Panc1 (cell line): ENCODE measurements around the gene FOXF2. TPM values are rescaled to one million over a fixed set of nuclear protein-coding genes. Genes with fewer than 3 reads are reported as not detected.

Experiments
- ATAC-seq: fragments of 200-7000 bp; cut with Tn5 transposase; 2 replicates; pipeline ENCODE4 v1.9.1; 2020; ENCODE audit warnings: mild to moderate bottlenecking, moderate library complexity
- BruUV-seq: library from RNA; stranded (reverse); fragments of 400-500 nt; replicated peaks from 2 replicates; lab custom pipeline; 2021; lab: Mats Ljungman, UMichigan
- CTCF ChIA-PET: fragments of 300-600 bp; sonication (Branson Sonifier 250); formaldehyde crosslinking; loops from one replicate; lab custom pipeline; 2022; ENCODE audit warnings: antibody characterized with exemption; lab: Charles Lee
- POLR2A ChIA-PET: fragments of 300-600 bp; sonication (Branson Sonifier 250); formaldehyde crosslinking; loops from one replicate; lab custom pipeline; 2022; ENCODE audit warnings: antibody characterized with exemption; lab: Charles Lee
- DNase-seq: peaks from one replicate; pipeline ENCODE4 v3.0.0-alpha.2; 2010; ENCODE audit warnings: low read depth, low spot score
- H3K27ac ChIP-seq: 2 replicates; pipeline ENCODE4 v1.5.1; 2011; ENCODE audit warnings: mild to moderate bottlenecking, low read length, inconsistent platforms
- H3K27me3 ChIP-seq: fragments of 200-500 bp; sonication (Bioruptor generic); 2 replicates; pipeline ENCODE4 v1.6.0; 2014; ENCODE audit warnings: low read length, inconsistent platforms; ENCODE audit not compliant: control insufficient read depth, insufficient read depth
- H3K36me3 ChIP-seq: fragments of 200-500 bp; sonication (Bioruptor generic); 2 replicates; pipeline ENCODE4 v1.5.1; 2014; ENCODE audit warnings: inconsistent platforms, mild to moderate bottlenecking, low read length, moderate library complexity; ENCODE audit not compliant: control insufficient read depth, insufficient read depth
- H3K4me1 ChIP-seq: 2 replicates; pipeline ENCODE4 v1.5.1; 2011; ENCODE audit warnings: inconsistent platforms, mild to moderate bottlenecking, low read length, moderate library complexity; ENCODE audit not compliant: control insufficient read depth, insufficient read depth
- H3K4me3 ChIP-seq, 2 experiments: 2 replicates each; pipeline ENCODE4 v1.5.1; 2011 to 2012; ENCODE audit warnings: low read depth in 2 of 2, low read length in 2 of 2, mild to moderate bottlenecking in 2 of 2, inconsistent platforms in 1 of 2, moderate library complexity in 1 of 2
- H3K9me3 ChIP-seq: fragments of 200-500 bp; sonication (Bioruptor generic); 2 replicates; pipeline ENCODE4 v1.5.1; 2014; ENCODE audit warnings: low read depth, mild to moderate bottlenecking, inconsistent platforms, low read length, moderate library complexity; ENCODE audit not compliant: control insufficient read depth, insufficient read depth
- CTCF ChIP-seq: fragments of 450-650 bp; IDR thresholded peaks from 2 replicates; pipeline ENCODE4 v1.5.1; 2017; ENCODE audit warnings: mild to moderate bottlenecking
- POLR2AphosphoS5 ChIP-seq: IDR thresholded peaks from 2 replicates; pipeline ENCODE4 v1.6.1; 2012; ENCODE audit warnings: mild to moderate bottlenecking, low read depth, low read length, moderate library complexity
- REST ChIP-seq, 2 experiments: IDR thresholded peaks; 2 replicates each; pipeline ENCODE4 v1.6.1; 2011 to 2012; ENCODE audit warnings: low read depth in 2 of 2, control low read depth in 1 of 2, low read length in 1 of 2, mild to moderate bottlenecking in 1 of 2, moderate library complexity in 1 of 2; ENCODE audit not compliant: insufficient read depth in 1 of 2
- TCF7L2 ChIP-seq: IDR thresholded peaks from 2 replicates; pipeline ENCODE4 v1.6.1; 2011; ENCODE audit warnings: mild to moderate bottlenecking, low read depth, low read length, inconsistent platforms
- in situ Hi-C: cut with HindIII; loops from 2 replicates; pipeline ENCODE4 v1.10.0; 2016; ENCODE audit warnings: low sequenced_read_pairs, low pct_unique_long_range_greater_than_20kb
- intact Hi-C: fragments of 100-400 bp; cut with micrococcal nuclease; formaldehyde crosslinking; loops from one replicate; pipeline ENCODE4 v1.10.0; 2022; ENCODE audit not compliant: unreplicated experiment
- total RNA-seq: library from RNA; stranded (reverse); gene quantifications from one replicate; pipeline ENCODE4 v1.2.1, GENCODE V29; 2021; ENCODE audit not compliant: unreplicated experiment

FOXF2 gene
- total RNA-seq, 1 experiment from 2014 or later: 12.7 TPM

DNA sequence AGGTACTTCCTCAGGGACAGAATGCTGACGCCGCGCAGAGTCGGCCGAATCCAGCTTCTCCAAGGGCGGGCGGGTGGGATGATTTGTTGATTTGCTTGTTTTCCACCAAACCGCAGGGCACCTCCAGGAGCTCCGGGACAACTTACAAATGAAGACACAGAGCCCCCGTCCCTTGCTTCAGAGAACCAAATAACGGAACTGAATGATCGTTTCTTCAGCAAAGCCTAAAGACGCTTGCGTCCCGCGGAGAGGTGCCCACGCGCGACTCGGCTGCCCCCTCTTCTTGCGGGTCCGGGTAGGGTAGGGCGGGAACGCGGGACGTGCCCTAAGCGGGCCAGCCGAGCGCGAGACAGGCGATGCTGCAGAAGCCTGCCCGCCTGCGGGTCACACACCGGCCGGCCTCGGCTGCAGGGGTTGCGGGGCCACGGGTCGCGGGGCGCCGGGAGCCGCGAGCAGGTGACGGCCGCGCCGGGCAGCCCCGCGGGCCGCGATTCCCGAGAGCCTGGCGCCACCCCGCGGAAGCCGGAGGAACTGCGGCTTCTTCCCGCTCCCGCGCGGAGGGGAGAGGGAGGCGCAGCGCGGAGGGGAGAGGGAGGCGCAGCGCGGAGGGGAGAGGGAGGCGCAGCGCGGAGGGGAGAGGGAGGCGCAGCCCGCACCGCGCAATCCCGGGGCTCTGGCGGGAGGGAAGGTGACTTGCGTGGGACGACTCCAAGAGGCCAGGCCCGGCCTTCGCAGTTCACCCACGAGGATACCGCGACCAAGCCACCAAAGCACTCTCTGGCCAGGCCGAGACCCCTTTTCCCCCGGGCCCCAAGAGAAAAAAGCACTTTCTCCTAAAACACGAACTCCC, 7.7 kb upstream of the FOXF2 start:
- peaks cover 10% of the 10 kb centered on the region for H3K4me1 ChIP-seq
- no peak overlapping the region for H3K27ac ChIP-seq
- CTCF ChIA-PET: interaction anchor here (0.7 to 1.5 kb wide), 8 partner anchors 17 to 585 kb away, joined by 3 to 16 read pairs (median 4); no protein-coding TSS in a partner anchor
- intact Hi-C loops (loop anchor here (5.0 kb wide), 1 partner anchor 584 kb away; no protein-coding TSS in a partner anchor), in situ Hi-C loops (no loop called here)
- BruUV-seq: no TSS peak
- H3K27me3 ChIP-seq: no peaks in the 10 kb centered on the region
- peak overlapping the region; percentile 46 to 49 for H3K4me3 ChIP-seq
- DNase-seq (no peak), ATAC-seq (peak; percentile 95)
- peak; percentile 97 for TF ChIP-seq CTCF
- TF ChIP-seq POLR2AphosphoS5: no peak
- POLR2A ChIA-PET: no interaction called here
- no peaks in the 10 kb centered on the region for H3K36me3 ChIP-seq
- H3K9me3 ChIP-seq: no peaks in the 10 kb centered on the region

- Histone ChIP-seq H3K9me3 (no peaks in the 10 kb centered on the region), H3K4me3 (peak overlapping the region; percentile 46 to 49; a peak in 2 of 4 replicates), H3K27ac (no peak overlapping the region), H3K36me3 (no peaks in the 10 kb centered on the region), H3K27me3 (no peaks in the 10 kb centered on the region), H3K4me1 (peaks cover 10% of the 10 kb centered on the region)
- ATAC-seq: peak; percentile 27; the same call in 1 of the 2 replicates
- no peak for DNase-seq
- in situ Hi-C loops: no loop called here
- intact Hi-C loops: loop anchor here (5.0 kb wide), 1 partner anchor 585 kb away; no protein-coding TSS in a partner anchor
- TF ChIP-seq REST (IDR thresholded peaks at IDR 0.05; ENCODE audit: insufficient read depth in 1 of 2, low read depth in 2 of 2, low read length in 1 of 2): no peak
- no peak for TF ChIP-seq TCF7L2
- ChIA-PET POLR2A (no interaction called here), CTCF (no interaction called here)
- BruUV-seq: no TSS peak
Measured at GRCh38 chr6:1382331-1382882, 7.0 kb upstream of the FOXF2 start.
